Type B pancreatic cell (in vitro differentiated cells): ENCODE results near the gene SPAG16. TPM values are rescaled to one million over a fixed set of nuclear protein-coding genes. Genes with fewer than 3 reads are reported as not detected.

Experiments used
- DNase-seq: peaks from one replicate; pipeline ENCODE4 v3.0.0; 2021; ENCODE audit warnings: mixed read lengths; ENCODE audit not compliant: unreplicated experiment; ENCODE audit errors: extremely low spot score
- H3K27ac Mint-ChIP-seq: 2 replicates; pipeline ENCODE4 v1.8.0; 2021; ENCODE audit warnings: mild to moderate bottlenecking, mixed read lengths
- H3K27me3 Mint-ChIP-seq: 2 replicates; pipeline ENCODE4 v1.8.0; 2021; ENCODE audit warnings: mixed read lengths
- H3K36me3 Mint-ChIP-seq: 2 replicates; pipeline ENCODE4 v1.8.0; 2021; ENCODE audit warnings: mixed read lengths
- H3K4me1 Mint-ChIP-seq: one replicate; pipeline ENCODE4 v1.8.0; 2021; ENCODE audit warnings: mixed read lengths; ENCODE audit not compliant: unreplicated experiment
- H3K4me3 Mint-ChIP-seq: 2 replicates; pipeline ENCODE4 v1.8.0; 2021; ENCODE audit warnings: mild to moderate bottlenecking, mixed read lengths
- H3K9me3 Mint-ChIP-seq: 2 replicates; pipeline ENCODE4 v1.8.0; 2021; ENCODE audit warnings: mixed read lengths
- CTCF ChIP-seq: fragments of 200-600 bp; sonication (generic); conservative IDR thresholded peaks from 2 replicates; pipeline ENCODE4 v1.5.0; 2021; ENCODE audit warnings: antibody characterized with exemption, mild to moderate bottlenecking
- total RNA-seq: library from RNA; stranded (reverse); gene quantifications from 2 replicates; pipeline ENCODE4 v1.2.1, GENCODE V29; 2021; ENCODE audit warnings: low replicate concordance

Gene SPAG16
- total RNA-seq, 1 donor from 2014 or later: 54.8 TPM

- peaks cover 15% of the 10 kb centered on the region for H3K4me1 Mint-ChIP-seq
- H3K27me3 Mint-ChIP-seq: no peaks in the 10 kb centered on the region
- peaks cover 6% of the 10 kb centered on the region for H3K9me3 Mint-ChIP-seq
- no peak overlapping the region for H3K27ac Mint-ChIP-seq
- no peak overlapping the region for H3K4me3 Mint-ChIP-seq
- no peak for DNase-seq
- TF ChIP-seq CTCF: no peak
- peaks cover 16% of the 10 kb centered on the region for H3K36me3 Mint-ChIP-seq
Observed at GRCh38 chr2:213281156-213281555, 3.1 kb upstream of the SPAG16 start.

GRCh38 chr2:213285404-213285803 lies 1.1 kb downstream of the SPAG16 start:
- H3K27ac Mint-ChIP-seq: peak overlapping the region; percentile 69
- no peak for DNase-seq
- peaks cover 36% of the 10 kb centered on the region for H3K4me1 Mint-ChIP-seq
- H3K27me3 Mint-ChIP-seq: no peaks in the 10 kb centered on the region
- peaks cover 27% of the 10 kb centered on the region for H3K36me3 Mint-ChIP-seq
- no peak for TF ChIP-seq CTCF
- H3K4me3 Mint-ChIP-seq: peak overlapping the region; percentile 91
- no peaks in the 10 kb centered on the region for H3K9me3 Mint-ChIP-seq

DNA sequence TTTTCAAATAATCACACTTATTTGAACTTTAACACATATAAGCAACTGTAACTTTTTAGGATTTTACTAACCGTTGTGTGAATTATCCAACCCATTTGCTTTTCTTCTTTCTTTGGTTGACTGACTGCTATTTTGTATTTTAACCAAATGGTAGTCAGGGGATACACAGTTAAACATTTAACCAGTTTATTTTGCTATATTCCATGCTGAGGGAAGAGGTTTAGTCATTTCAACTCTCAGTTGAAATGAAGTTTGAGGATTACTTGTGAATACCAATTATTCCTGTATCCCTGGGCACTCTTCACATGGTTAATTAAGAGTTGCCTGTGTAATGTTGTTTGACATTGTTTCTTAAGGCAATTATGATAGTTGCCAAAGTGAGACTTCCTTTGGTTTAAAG lies 1.9 kb downstream of the SPAG16 start:
- TF ChIP-seq CTCF: no peak
- Mint-ChIP-seq H3K4me3 (peak overlapping the region; percentile 91), H3K4me1 (peaks cover 39% of the 10 kb centered on the region), H3K9me3 (no peaks in the 10 kb centered on the region), H3K36me3 (peaks cover 32% of the 10 kb centered on the region), H3K27me3 (no peaks in the 10 kb centered on the region), H3K27ac (peak overlapping the region; percentile 69)
- DNase-seq: no peak

GRCh38 chr2:213288913-213289700 lies 4.8 kb downstream of the SPAG16 start:
- no peak overlapping the region for H3K4me3 Mint-ChIP-seq
- peaks cover 48% of the 10 kb centered on the region for H3K36me3 Mint-ChIP-seq
- DNase-seq: no peak
- no peaks in the 10 kb centered on the region for H3K9me3 Mint-ChIP-seq
- H3K4me1 Mint-ChIP-seq: peaks cover 33% of the 10 kb centered on the region
- TF ChIP-seq CTCF: no peak
- H3K27ac Mint-ChIP-seq: no peak overlapping the region
- H3K27me3 Mint-ChIP-seq: no peaks in the 10 kb centered on the region

DNA sequence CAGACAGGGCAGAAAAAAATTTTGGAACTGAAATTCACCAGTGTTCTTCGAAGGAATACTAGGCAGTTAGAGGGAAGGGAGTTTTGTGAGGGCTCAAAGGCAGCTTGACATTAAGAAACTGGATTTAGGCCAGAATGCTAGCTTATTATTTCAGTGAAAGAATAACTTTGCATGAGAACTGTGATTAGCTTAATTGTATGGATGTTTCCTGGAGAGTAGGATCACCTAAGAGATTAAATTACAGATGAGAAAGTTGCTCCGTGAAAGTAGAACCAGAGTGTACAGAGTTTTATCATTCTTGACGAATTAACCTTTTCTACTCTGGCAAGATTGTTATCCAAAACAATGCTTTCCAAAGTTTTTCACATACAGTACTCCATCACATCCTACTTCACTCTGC lies 6.2 kb downstream of the SPAG16 start:
- Mint-ChIP-seq H3K36me3 (peaks cover 47% of the 10 kb centered on the region), H3K27ac (no peak overlapping the region), H3K4me1 (peaks cover 30% of the 10 kb centered on the region), H3K4me3 (no peak overlapping the region), H3K27me3 (no peaks in the 10 kb centered on the region), H3K9me3 (no peaks in the 10 kb centered on the region)
- DNase-seq: no peak
- no peak for TF ChIP-seq CTCF
